HuH-7 (cell line): ENCODE data around the gene OBSCN.

Experiments used
- DNase-seq: peaks from one replicate; pipeline ENCODE4 v3.0.0; 2011; ENCODE audit warnings: low spot score

Gene OBSCN, protein sequence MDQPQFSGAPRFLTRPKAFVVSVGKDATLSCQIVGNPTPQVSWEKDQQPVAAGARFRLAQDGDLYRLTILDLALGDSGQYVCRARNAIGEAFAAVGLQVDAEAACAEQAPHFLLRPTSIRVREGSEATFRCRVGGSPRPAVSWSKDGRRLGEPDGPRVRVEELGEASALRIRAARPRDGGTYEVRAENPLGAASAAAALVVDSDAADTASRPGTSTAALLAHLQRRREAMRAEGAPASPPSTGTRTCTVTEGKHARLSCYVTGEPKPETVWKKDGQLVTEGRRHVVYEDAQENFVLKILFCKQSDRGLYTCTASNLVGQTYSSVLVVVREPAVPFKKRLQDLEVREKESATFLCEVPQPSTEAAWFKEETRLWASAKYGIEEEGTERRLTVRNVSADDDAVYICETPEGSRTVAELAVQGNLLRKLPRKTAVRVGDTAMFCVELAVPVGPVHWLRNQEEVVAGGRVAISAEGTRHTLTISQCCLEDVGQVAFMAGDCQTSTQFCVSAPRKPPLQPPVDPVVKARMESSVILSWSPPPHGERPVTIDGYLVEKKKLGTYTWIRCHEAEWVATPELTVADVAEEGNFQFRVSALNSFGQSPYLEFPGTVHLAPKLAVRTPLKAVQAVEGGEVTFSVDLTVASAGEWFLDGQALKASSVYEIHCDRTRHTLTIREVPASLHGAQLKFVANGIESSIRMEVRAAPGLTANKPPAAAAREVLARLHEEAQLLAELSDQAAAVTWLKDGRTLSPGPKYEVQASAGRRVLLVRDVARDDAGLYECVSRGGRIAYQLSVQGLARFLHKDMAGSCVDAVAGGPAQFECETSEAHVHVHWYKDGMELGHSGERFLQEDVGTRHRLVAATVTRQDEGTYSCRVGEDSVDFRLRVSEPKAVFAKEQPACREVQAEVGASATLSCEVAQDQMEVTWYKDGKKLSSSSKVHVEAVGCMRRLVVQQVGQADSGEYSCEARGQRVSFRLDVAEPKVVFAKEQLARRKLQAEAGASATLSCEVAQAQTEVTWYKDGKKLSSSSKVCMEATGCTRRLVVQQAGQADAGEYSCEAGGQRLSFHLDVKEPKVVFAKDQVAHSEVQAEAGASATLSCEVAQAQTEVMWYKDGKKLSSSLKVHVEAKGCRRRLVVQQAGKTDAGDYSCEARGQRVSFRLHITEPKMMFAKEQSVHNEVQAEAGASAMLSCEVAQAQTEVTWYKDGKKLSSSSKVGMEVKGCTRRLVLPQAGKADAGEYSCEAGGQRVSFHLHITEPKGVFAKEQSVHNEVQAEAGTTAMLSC (N-terminal part only)

DNA sequence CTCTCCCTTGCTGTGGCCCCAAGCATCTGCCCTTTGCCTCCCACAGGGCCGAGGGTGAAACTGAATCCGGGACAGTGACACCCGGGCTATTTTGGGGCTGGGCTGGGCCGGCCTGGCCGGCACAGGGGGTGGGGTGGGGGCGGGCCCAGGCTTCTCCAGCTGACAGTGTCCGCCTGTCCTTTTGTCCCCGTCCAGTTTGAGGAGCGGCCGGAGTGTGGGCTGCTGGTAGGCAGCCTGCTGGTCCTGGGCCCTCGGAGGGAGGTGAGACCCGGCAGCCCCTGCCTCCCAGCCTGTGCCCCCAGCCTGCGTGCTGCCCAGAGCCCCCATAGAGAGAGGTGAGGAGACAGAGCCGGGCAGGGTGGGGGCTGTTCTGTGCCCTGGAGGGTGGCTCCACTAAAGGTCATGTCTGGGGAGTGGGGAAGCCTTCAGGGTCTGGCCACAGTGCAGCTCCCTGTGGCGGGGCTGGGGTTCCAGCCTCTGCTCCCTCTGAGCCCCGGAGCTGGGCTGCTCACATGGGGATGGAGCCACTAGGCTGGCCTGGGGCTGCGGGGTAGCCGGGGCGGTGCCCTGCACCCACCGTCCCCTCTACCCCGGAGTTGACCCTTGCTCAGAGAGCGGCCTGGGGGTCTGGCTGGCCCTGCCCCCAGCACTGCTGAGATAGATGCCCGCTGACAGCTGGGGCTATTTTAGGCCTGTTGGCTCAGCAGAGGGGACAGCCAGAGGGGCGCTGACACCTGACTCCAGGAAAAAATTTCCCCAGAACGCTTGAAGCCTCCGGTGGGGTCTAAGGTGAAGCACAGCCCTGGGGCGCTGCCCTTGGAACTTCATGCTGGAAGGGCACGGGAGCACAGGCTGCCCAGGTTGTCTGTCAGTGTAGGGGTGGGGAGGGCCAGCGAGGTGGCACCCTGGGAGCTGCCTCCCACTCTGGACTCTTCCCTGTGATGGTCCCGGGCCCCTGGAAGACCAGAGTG lies at the start of gene OBSCN:
OBSCN (plus strand) TSS at position 194 of the 971 bp plus-strand sequence. CDS start 3,740 bp downstream, outside the sequence.
- no peak for DNase-seq

DNA sequence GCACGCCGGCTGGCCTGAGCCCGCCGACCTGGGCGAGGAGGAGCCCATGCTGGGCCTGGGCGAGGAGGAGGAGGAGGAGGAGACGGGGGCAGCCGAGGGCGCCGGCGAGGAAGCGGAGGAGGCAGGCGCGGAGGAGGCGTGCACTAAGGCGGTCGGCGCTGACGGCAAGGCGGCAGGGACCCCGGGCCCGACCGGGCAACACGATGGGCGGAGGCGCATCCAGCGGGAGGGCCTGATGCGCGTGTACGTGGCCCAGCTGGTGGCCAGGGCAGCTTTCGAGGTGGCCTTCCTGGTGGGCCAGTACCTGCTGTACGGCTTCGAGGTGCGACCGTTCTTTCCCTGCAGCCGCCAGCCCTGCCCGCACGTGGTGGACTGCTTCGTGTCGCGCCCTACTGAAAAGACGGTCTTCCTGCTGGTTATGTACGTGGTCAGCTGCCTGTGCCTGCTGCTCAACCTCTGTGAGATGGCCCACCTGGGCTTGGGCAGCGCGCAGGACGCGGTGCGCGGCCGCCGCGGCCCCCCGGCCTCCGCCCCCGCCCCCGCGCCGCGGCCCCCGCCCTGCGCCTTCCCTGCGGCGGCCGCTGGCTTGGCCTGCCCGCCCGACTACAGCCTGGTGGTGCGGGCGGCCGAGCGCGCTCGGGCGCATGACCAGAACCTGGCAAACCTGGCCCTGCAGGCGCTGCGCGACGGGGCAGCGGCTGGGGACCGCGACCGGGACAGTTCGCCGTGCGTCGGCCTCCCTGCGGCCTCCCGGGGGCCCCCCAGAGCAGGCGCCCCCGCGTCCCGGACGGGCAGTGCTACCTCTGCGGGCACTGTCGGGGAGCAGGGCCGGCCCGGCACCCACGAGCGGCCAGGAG lies 49.5 kb upstream of the OBSCN start:
- no peak for DNase-seq

DNA sequence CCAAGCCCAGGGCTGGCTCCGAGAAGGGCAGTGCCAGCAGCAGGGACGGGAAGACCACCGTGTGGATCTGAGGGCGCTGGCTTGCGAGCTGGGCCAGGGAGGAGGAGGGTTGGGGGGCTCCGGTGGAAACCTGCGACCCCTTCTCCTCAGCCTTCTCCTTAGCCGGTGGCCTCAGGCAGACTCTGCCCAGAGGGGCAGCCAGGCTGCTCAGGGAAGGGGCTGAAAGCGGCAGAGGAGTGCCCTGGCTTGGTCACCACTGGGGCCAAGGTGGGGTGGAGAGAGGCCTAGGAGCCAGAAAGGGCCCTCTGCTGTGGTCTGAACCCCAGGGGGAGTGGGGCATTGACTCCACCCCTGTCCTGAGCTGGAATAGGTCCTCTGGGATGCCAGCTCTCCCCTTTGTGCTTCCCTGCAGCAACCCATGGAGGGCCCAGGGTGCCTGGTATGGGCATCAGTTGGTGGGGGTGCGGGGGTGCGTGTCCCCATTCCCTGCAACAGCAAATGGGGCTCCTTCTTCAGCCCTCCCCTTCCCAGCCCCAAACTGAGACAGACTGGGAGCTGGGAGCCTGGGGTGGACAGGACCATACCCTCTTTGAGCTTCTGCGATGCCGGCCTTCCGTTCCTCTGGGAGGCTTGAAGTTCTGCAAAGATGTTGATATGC lies 48.7 kb upstream of the OBSCN start:
- no peak for DNase-seq

DNA sequence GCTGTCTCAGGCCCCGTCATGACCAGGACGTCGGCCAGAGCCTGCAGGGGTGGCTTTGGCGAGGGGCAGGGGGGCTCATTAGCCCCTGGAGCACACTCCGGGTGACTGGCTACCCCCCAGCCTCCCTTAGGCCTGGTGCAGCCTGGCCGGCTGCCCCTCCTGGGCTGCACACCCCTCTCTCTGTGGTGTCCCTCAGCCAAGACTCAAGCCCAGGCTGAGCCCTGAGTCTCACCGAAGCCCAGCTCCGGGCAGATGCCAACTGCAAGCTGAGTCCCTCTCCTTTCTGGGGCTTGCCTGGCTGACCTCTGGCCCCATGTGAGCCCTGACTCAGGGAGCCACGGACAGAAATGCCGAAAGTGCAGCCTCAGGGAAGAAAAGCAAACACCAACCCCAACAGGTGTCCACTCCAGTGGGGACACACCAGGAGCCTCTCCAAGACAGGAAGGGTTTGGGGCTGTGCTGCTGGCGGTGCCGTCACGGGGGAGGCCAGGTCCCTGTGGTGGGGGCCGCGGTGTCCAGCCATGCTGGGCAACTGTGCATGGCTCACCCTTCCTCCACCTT lies 47.6 kb upstream of the OBSCN start:
- DNase-seq, result no peak

DNA sequence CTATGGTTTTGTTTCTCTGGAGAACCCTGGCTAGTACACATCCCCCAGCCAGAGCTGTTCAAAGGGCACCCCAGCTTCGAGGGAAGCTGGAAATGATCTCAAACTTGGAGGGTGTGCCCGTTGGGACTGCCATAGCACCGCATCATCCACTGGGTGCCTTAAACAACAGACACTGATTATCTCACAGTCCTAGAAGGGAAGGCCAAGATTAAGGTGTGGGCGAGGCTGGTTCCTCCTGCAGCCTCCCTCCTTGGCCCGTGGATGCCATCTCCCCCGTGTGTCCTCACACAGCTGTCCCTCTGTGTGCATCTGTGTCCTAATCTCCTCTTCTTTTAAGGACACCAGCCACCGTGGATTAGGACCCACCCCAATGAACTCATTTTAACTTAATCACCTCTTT lies 46.5 kb upstream of the OBSCN start:
- DNase-seq, result no peak

DNA sequence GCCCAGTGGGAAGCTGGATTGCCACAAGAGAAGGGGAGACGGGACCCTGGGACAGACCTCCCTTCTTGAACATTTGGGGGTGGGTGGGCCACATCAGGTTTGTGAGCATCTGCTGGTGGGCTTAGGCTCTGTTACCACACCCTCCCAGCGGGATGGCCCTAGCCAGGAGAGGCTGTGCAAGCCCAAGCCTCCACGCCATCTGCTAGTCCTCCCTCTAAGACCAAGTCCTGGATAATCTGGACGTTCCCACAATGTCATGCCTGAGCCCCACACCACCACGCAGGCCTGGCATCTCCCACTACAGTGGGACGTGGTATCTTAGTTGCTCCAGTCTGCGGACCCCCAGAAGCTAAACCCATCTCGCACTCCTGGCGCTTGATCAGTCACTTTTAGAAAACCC lies 46.0 kb upstream of the OBSCN start:
- DNase-seq, result no peak

DNA sequence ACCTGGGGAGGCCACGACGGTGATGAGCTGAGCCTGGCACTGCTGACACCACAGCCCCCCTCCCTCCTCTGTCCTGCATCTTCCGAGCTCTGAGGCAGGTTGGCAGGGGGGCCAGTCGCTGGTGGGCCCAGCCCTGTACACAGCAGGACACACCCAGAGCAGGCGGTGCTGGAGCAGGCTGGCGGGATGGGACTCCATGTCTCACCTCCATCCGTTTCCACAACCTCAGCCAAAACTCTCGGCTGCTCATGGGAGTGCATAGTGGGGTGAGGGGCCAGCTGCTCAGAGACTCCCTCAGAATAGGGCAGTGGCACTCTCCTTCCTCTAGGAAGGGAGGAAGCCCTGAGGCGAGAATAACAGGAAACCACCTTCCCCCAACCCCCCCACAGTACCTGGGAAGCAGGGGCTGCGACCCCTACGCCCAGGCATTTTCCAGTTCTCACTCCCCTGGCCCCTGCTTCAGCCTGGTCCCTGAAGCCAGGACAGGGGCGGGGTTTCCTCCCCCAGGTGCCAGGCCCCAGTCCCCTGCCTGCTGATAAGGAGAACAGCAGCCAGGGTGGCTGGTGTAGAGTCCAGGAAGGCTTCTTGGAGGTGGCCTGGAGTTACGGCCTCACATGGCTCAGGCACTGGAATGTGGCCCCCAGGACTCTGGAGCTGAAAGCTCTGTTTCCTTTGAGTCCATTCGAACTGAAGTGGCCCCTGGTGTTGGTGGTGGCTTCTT lies 45.4 kb upstream of the OBSCN start:
- DNase-seq, result no peak

DNA sequence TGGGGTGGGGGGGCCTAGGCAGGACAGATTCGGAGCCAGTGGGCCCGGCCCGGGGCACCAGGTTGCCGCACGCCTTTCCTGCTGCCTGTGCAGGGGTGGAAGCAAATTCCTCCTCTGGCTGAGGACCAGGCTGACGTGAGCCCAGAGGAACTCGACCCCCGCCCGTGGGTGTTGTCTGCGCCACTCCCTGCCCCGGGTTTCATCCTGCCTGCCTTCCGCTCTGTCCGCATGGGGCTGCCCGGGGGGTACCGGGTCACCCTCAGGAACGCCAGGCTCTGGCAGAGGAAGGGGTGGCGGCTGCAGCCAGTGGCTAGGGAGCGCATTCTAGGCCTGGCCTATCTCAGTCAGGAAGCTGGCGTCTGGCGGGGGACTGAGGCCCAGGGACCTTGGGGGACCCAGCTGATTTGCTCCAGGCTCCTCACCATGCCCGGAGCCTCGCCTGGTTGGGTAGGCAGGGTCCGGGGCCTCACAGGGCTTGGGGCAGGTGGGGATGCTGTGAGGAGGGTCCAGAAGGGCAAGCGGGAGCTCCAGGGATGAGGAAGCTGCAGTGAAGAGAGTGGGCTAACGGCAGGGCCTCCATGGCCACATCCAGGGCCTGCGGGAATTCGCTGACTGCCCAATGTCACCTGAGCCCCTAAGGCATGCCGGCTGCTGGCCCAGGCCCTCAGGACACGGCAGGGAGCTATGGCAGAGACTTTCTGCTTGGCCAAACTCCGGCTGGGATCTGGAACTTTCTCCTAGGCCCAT lies 44.7 kb upstream of the OBSCN start:
- no peak for DNase-seq

DNA sequence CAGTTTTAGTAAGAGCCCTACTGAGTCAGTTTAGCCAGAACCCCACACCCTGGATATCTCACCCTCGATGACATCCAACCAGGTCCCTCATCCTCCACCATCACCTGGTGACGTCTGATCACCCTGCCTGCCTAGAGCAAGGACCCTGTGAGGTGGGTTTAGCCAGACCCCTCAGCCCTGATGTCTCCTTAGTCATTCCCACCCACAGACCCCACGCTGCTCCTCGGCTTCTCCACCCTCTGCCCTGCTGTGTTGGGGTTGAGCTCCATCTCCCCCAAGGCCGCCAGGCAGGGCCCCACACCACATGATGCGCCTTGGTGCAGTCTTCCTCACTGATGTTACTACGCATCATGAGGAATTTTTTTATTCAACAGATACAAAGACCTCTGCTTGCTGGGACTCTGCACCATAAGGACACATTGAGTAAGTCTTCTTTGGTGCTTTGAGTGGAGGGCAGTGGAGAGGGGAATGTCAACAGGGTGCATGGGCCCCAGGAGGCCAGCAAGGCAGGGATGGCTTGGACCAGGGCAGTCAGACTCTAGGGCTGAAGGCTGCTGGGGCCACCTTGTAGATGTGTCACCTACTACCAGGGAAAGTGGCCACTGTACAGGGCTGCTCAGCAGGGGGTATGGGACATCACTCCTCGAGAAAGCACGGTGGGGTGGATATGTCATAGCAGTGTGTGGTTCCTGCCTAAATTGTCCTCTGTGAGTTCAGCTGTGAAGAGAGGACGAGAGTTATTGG lies 43.9 kb upstream of the OBSCN start:
- no peak for DNase-seq

DNA sequence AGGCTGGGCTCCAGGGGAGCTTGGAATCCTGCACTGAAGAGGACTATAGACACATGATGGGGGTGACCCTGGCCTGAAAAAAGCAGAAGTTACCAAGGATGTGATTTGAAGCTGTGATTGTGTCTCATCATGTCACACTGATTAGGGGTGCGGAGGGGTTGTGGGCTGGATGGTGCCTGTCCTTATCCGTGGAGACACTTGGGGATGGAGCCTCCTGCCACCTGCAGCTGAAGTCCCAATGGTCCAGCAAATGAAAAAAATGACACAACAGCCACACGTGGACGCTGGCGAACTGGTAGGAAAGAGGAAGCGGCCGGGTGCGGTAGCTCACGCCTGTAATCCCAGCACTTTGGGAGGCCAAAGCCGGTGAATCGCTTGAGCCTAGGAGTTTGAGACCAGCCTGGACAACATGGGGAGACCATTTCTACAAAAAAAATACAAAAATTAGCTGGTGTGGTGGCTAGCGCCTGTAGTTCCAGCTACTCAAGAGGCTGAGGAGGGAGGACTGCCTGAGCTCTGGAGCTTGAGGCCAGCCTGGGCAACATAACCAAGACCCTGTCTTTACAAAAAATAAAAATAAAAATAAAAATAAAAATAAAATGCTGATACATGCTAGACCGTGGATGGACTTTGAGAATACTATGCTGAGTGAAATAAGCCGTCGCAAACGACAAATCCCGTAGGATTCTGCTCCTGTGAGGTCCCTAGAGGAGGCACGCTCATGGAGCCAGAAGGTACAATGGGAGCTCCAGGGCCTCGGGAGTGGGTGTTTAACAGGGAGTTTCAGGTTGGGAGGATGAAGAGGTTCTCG lies 43.1 kb upstream of the OBSCN start:
- no peak for DNase-seq

DNA sequence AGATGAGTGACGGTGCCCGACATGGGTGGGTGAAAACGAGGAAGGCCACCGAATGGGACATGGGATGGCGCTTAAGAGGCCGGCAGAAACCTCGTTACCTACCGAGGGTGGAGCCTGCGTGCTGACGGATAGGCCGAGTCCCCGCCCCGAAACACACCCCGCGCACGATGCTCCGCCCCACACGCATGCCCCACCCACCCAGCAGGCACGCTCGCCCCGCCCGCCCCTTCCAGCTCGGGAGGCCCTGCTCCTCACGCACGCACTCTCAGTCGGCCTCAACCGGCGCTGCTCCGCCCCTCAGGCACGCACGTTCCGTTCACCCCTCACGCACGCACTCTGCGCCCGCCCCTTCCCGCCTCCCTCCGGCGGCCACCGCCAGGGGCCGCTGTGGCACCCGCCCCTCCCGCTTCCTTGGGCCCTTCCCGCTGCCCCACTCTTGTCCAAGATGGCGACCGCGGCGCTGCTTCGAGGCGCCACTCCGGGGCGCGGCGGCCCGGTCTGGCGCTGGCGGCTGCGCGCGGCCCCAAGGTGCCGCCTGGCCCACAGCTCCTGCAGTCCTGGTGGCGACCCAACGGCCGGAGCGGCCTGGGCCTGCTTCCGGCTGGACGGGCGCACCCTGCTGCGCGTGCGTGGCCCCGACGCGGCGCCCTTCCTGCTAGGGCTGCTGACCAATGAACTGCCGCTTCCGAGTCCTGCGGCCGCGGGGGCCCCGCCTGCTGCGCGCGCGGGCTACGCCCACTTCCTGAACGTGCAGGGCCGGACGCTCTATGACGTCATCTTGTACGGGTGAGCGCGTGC lies 42.3 kb upstream of the OBSCN start, which contains the start of gene IBA57:
IBA57 (plus strand) TSS at position 433 of the 798 bp plus-strand sequence; CDS start at position 446, 13 bp downstream.
- DNase-seq, result peak; percentile 99

DNA sequence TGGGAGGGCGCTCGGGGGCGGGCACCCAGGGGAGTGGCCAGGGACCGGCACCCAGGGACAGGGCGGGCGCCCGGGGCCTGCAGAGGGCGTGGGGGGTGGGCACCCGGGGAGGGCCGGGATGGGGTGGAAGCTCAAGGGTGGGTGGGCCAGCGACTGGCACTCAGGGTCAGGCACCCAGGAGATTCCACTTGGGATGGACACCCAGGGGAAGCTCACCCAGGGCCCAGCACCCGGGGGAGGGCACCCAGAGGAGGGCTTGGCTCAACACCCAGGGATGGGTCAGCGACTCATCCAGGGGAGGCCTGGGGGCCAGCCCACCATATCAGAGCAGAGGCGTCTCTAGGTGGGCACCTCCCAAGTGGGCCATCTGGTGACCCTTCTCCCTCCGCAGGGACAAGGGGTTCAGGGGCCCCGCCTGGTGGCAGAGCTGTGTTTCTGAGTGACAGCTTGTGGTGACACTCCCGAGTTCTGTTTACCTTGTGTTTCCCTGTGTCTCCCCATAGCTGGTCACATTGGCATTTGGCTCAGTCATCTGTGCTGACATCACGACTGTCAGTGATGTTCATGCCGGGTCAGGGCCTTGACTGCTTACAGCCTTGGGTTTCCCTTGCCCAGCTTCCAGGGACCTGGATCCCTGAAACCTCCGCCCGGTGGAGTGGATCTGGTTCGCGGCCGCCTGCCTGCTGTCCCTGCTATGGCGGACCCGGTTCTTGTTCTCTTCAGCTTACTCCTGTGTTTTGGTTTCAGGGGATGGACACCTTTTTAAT lies 41.5 kb upstream of the OBSCN start:
- peak; percentile 75 for DNase-seq

DNA sequence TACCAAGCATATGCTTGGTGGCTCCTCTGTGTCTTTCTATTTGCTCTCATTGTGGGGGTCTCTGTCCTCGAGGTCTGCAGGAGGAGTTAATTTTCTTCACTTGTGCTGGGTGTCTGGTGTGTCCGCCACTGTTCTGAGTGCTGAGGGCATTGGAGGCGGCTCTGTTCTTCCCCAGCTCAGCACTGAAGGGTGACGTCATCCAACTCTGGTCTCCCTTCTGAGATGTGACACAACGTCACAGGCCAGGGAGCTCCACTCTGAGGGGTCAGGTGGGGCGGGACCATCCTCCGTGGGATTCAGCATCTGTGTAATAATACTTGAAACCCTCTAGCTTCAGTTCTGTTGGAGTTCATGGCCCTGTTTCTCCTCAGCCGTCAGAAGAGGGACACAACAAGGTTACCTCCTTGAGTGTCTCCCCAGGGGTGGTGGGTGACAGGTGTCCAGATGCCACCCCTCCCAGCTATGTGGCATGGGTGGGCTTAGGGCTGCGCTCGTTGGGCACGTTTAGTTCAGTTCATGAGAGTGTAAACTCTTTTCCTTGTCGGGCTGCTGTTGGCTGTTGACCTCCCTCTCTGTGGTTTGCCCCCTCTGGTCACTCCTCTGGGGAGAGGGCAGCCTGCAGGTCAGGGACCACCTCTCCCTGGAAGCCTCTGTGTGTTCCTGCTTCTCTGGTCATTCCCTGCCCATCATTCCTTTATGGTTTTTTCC lies 39.1 kb upstream of the OBSCN start:
- DNase-seq, result no peak

DNA sequence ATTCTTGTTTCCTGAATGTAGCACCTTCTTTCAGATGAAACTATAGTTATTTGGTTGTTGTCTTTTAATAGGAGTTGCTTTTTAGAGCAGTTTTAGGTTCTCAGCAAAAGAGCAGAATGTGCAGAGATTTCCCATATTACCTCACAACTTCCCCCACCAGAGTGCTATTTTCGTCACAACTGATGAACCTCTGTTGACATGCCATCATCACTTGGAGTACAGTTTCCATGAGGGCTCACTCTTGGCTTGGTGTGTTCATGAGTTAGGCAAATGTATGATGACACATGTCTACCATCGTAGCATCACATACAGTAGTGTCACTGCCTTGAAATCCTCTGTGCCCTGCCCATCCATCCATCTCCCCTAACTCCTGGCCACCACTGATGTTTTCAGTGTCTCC lies 38.5 kb upstream of the OBSCN start:
- no peak for DNase-seq
